Measurements from ENCODE around the gene SYNGR3. TPM values are rescaled to one million over a fixed set of nuclear protein-coding genes. Genes with fewer than 3 reads are reported as not detected.

The SYNGR3 gene
- total and polyA plus RNA-seq, 9 donors: 0.42 to 4.0 (median 0.87) TPM

DNA sequence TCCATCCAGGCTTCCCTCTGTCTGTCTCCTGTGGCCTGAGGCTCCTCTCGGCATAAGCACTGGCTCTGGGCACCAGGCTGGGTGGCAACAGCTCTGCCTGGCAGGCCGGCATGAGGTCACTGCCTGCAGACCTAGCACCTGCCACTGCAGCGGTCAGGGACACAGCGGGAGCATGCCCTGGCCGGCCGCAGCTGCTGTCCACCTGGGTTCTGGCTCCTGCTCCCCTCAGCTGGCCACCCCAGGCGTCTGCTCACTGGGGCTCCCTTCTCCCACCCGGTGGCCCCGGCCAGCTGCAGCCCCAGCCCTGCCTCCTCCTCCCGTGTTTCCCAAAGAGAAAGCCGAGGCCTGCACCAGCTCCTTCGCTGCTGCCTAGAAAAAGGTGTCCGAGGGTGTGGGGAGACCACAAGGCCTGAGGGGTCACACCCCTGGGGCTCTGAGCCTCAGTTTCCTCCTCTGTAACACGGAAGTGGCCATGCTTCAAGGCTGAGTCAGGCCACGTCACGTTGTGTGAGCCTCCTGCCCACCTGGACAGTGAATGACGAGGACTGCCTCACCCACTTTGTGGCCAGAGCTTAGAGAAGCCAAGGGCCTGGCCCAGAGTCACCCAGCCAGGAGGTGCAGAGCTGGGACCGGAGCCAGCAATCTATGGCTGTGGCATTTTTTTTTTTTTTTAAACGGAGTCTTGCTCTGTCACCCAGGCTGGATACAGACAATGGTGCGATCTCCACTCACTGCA, 51.2 kb downstream of the SYNGR3 start:
- intact Hi-C loops (cut with DNase I): no loop called here
- H3K36me3 ChIP-seq: no peaks in the 10 kb centered on the region
- whole genome bisulfite sequencing, 3 donors: 47 to 66% (median 62%) methylated on average over 18 to 20 of the region's 20 CpGs
- peak in 1 of 5 donors; percentile 55 for DNase-seq
- no peak overlapping the region for H3K4me3 ChIP-seq
- H3K9me3 ChIP-seq: no peaks in the 10 kb centered on the region
- peak overlapping the region; percentile 22 to 92 for H3K27ac ChIP-seq
- TF ChIP-seq EP300 (IDR thresholded peaks at IDR 0.05): no peak
- TF ChIP-seq POLR2A (IDR thresholded peaks at IDR 0.05): no peak
- TF ChIP-seq, protein P1, sequence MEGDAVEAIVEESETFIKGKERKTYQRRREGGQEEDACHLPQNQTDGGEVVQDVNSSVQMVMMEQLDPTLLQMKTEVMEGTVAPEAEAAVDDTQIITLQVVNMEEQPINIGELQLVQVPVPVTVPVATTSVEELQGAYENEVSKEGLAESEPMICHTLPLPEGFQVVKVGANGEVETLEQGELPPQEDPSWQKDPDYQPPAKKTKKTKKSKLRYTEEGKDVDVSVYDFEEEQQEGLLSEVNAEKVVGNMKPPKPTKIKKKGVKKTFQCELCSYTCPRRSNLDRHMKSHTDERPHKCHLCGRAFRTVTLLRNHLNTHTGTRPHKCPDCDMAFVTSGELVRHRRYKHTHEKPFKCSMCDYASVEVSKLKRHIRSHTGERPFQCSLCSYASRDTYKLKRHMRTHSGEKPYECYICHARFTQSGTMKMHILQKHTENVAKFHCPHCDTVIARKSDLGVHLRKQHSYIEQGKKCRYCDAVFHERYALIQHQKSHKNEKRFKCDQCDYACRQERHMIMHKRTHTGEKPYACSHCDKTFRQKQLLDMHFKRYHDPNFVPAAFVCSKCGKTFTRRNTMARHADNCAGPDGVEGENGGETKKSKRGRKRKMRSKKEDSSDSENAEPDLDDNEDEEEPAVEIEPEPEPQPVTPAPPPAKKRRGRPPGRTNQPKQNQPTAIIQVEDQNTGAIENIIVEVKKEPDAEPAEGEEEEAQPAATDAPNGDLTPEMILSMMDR (IDR thresholded peaks at IDR 0.05): no peak
- peaks cover 50% of the 10 kb centered on the region for H3K4me1 ChIP-seq (ENCODE audit: insufficient read depth)
- H3K27me3 ChIP-seq: no peaks in the 10 kb centered on the region

DNA sequence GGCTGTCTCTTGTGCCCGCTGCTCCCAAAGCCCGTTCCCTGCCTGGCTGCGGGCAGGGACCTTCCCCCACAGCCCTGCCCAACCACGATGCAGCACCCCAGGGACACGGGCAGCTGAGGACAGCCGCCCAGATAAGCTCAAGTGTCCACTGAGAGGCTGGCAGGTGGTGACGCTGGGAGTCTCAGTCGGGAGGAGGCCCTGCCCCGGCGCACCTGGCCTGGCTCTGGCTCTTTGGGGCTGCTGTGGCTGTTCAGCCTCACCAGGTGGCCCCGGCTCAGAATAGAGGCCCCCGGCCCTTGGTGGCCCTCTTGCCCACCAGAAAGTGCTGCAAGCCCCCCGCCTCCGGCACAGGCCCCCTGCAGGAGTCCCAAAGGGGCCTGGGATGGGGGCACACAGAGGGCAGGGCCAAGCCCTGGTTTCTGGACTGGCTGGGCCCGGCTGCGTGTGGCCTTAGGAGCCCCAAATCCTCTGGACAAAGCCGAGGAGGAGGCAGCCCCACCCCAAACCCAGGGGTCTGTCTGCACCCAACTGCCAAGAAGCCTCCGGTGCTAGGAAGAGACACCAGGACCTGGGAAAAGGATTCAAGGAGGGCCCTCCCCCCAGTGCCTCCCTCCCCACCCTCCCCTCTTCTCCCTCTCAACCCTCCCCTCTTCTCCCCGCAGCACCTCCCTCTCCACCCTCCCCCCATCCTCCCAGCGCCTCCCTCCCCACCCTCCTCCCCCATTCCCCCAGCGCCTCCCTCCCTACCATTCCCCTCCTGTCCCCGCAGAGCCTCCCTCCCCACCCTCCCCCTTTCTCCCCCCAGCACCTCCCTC, 52.6 kb downstream of the SYNGR3 start:
- Histone ChIP-seq H3K27ac (peak overlapping the region; percentile 57 to 75), H3K9me3 (no peaks in the 10 kb centered on the region), H3K27me3 (no peaks in the 10 kb centered on the region), H3K36me3 (no peaks in the 10 kb centered on the region), H3K4me1 (ENCODE audit: insufficient read depth) (peaks cover 43% of the 10 kb centered on the region), H3K4me3 (no peak overlapping the region)
- 54 to 65% (median 64%) methylated on average over 10 to 22 of the region's 22 CpGs for WGBS, 3 donors
- intact Hi-C loops (cut with DNase I): no loop called here
- TF ChIP-seq, protein P1 (IDR thresholded peaks at IDR 0.05): no peak
- TF ChIP-seq EP300 (IDR thresholded peaks at IDR 0.05) (no peak), POLR2A (IDR thresholded peaks at IDR 0.05) (no peak)
- DNase-seq: peak in 4 of 5 donors; percentile 57 to 75 (median 64)

DNA sequence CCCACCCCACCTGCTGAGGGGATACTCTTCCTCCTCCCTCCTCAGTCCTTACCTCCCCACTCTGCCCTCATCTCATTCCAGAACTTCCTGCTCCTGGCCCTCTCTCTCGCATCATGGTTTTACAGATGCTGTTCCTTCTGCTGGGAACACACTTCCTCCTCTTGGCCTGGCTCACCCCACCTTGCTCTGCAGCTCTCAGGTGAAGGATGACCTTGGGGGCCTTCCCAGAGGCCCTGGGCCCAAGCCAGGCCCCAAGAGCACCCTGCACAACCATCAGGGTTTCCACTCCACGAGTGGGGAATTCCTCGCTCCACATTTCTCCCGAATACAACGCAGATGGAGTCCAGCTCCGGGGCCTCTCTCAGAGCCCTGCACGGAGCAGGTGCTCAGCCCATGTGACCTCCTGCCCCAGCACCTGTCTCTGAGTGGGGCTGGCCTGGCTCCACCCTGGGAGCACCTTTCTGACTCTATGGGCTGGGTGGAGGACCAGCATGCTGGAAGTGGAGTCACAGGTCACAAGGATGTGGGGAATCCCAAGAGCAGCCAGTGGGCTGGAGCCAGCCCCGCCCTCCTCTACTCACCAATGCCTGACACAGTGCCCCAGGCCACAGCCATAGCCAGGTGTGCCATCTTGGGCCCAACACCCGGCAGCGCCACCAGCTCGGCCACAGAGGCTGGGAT, 53.4 kb downstream of the SYNGR3 start:
- TF ChIP-seq, protein P1 (IDR thresholded peaks at IDR 0.05): no peak
- no peak for TF ChIP-seq POLR2A (IDR thresholded peaks at IDR 0.05)
- no peak for TF ChIP-seq EP300 (IDR thresholded peaks at IDR 0.05)
- no peak for DNase-seq
- Histone ChIP-seq H3K9me3 (no peaks in the 10 kb centered on the region), H3K27ac (peak overlapping the region in 1 of 2 donors; percentile 32), H3K4me3 (no peak overlapping the region), H3K4me1 (ENCODE audit: insufficient read depth) (peaks cover 36% of the 10 kb centered on the region), H3K27me3 (no peaks in the 10 kb centered on the region), H3K36me3 (no peaks in the 10 kb centered on the region)
- WGBS, 3 donors: 75 to 84% (median 83%) methylated on average over 11 of the region's 11 CpGs
- intact Hi-C loops (cut with DNase I): no loop called here

Small RNA genes lying within 50 kb of the gene (small RNA-seq; reads per million reads assigned to genes)
- gene AC005363.2 (not detected), gene RN7SL219P (not detected), gene SNORA10 (not detected), gene SNORA64 (not detected)

Other genes with a start within 250 kb of the SYNGR3 start
Only the 30 nearest of the 32 such genes appear.
- gene NME3, start 218.4 kb upstream of the SYNGR3 start, total RNA-seq: 100 to 1,000 TPM in 1 of 7 donors, 10 to 100 TPM in 6; 68.6 to 129 (median 86.8) TPM
- gene NME3, start 218.4 kb upstream of the SYNGR3 start, polyA plus RNA-seq: 100 to 1,000 TPM in 1 of 2 donors, not detected in 1; 128 TPM
- gene EME2, start 217.2 kb upstream of the SYNGR3 start, total RNA-seq: 10 to 100 TPM in 6 of 7 donors, 1 to 10 TPM in 1; 6.2 to 19.2 (median 16.1) TPM
- gene EME2, start 217.2 kb upstream of the SYNGR3 start, polyA plus RNA-seq: 1 to 10 TPM in 1 of 2 donors, under 1 TPM in 1; 0.83 to 4.6 TPM
- gene MRPS34, start 216.8 kb upstream of the SYNGR3 start, total RNA-seq: 10 to 100 TPM; 47.5 to 79.4 (median 53.6) TPM
- gene MRPS34, start 216.8 kb upstream of the SYNGR3 start, polyA plus RNA-seq: 10 to 100 TPM; 31.8 to 61.4 TPM
- gene SPSB3, start 207.4 kb upstream of the SYNGR3 start, total RNA-seq: 10 to 100 TPM; 34.9 to 98.5 (median 57.6) TPM
- gene SPSB3, start 207.4 kb upstream of the SYNGR3 start, polyA plus RNA-seq: 100 to 1,000 TPM in 1 of 2 donors, 1 to 10 TPM in 1; 2.4 to 138 TPM
- 10 to 100 TPM; 42.8 to 72.0 (median 52.3) TPM for gene NUBP2, start 207.0 kb upstream of the SYNGR3 start, total RNA-seq
- 10 to 100 TPM in 1 of 2 donors, under 1 TPM in 1; 0.50 to 76.5 TPM for gene NUBP2, start 207.0 kb upstream of the SYNGR3 start, polyA plus RNA-seq
- gene IGFALS, start 196.3 kb upstream of the SYNGR3 start, total RNA-seq: 1 to 10 TPM in 2 of 7 donors, under 1 TPM in 5; 0.20 to 1.8 (median 0.47) TPM
- gene IGFALS, start 196.3 kb upstream of the SYNGR3 start, polyA plus RNA-seq: under 1 TPM in 1 of 2 donors, not detected in 1; 0.63 TPM
- 10 to 100 TPM; 22.8 to 70.2 (median 37.0) TPM for gene HAGH, start 163.1 kb upstream of the SYNGR3 start, total RNA-seq
- 10 to 100 TPM in 1 of 2 donors, 1 to 10 TPM in 1; 7.7 to 38.2 TPM for gene HAGH, start 163.1 kb upstream of the SYNGR3 start, polyA plus RNA-seq
- 10 to 100 TPM; 11.0 to 22.1 (median 16.8) TPM for gene FAHD1, start 162.8 kb upstream of the SYNGR3 start, total RNA-seq
- 10 to 100 TPM; 11.0 to 14.0 TPM for gene FAHD1, start 162.8 kb upstream of the SYNGR3 start, polyA plus RNA-seq
- gene MEIOB, start 117.8 kb upstream of the SYNGR3 start, total RNA-seq: under 1 TPM in 2 of 7 donors, not detected in 5; 0.23 to 0.24 TPM
- under 1 TPM; 0.24 to 0.27 TPM for gene MEIOB, start 117.8 kb upstream of the SYNGR3 start, polyA plus RNA-seq
- gene HS3ST6, start 71.6 kb upstream of the SYNGR3 start, total RNA-seq: 1 to 10 TPM in 1 of 7 donors, under 1 TPM in 1, not detected in 5; 0.69 to 1.8 TPM
- gene HS3ST6, start 71.6 kb upstream of the SYNGR3 start, polyA plus RNA-seq: not detected
- gene MSRB1, start 46.8 kb upstream of the SYNGR3 start, total RNA-seq: 10 to 100 TPM; 12.2 to 27.5 (median 21.9) TPM
- gene MSRB1, start 46.8 kb upstream of the SYNGR3 start, polyA plus RNA-seq: 10 to 100 TPM in 1 of 2 donors, 1 to 10 TPM in 1; 6.7 to 31.1 TPM
- not detected for gene RPL3L, start 35.3 kb upstream of the SYNGR3 start, total RNA-seq
- not detected for gene RPL3L, start 35.3 kb upstream of the SYNGR3 start, polyA plus RNA-seq
- 100 to 1,000 TPM in 3 of 7 donors, 10 to 100 TPM in 4; 81.5 to 133 (median 95.4) TPM for gene NDUFB10, start 30.4 kb upstream of the SYNGR3 start, total RNA-seq
- 100 to 1,000 TPM; 152 to 176 TPM for gene NDUFB10, start 30.4 kb upstream of the SYNGR3 start, polyA plus RNA-seq
- gene RPS2, start 25.1 kb upstream of the SYNGR3 start, total RNA-seq: 1,000 to 10,000 TPM; 2,694 to 4,021 (median 3,788) TPM
- gene RPS2, start 25.1 kb upstream of the SYNGR3 start, polyA plus RNA-seq: 1,000 to 10,000 TPM; 1,606 to 4,743 TPM
- under 1 TPM in 1 of 7 donors, not detected in 6; 0.32 TPM for gene RNF151, start 23.1 kb upstream of the SYNGR3 start, total RNA-seq
- gene RNF151, start 23.1 kb upstream of the SYNGR3 start, polyA plus RNA-seq: not detected
- 10 to 100 TPM; 28.9 to 48.0 (median 31.0) TPM for gene TBL3, start 17.9 kb upstream of the SYNGR3 start, total RNA-seq
- 10 to 100 TPM in 1 of 2 donors, 1 to 10 TPM in 1; 2.1 to 40.6 TPM for gene TBL3, start 17.9 kb upstream of the SYNGR3 start, polyA plus RNA-seq
- 1 to 10 TPM in 1 of 7 donors, under 1 TPM in 3, not detected in 3; 0.36 to 1.3 (median 0.66) TPM for gene NOXO1, start 8.5 kb upstream of the SYNGR3 start, total RNA-seq
- under 1 TPM in 1 of 2 donors, not detected in 1; 0.48 TPM for gene NOXO1, start 8.5 kb upstream of the SYNGR3 start, polyA plus RNA-seq
- gene GFER, start 5.8 kb upstream of the SYNGR3 start, total RNA-seq: 10 to 100 TPM; 10.6 to 18.5 (median 14.0) TPM
- gene GFER, start 5.8 kb upstream of the SYNGR3 start, polyA plus RNA-seq: 10 to 100 TPM in 1 of 2 donors, 1 to 10 TPM in 1; 6.1 to 16.8 TPM
- gene ZNF598, start 19.9 kb downstream of the SYNGR3 start, total RNA-seq: 10 to 100 TPM; 25.8 to 44.5 (median 30.3) TPM
- 10 to 100 TPM in 1 of 2 donors, under 1 TPM in 1; 0.95 to 26.7 TPM for gene ZNF598, start 19.9 kb downstream of the SYNGR3 start, polyA plus RNA-seq
- gene NPW, start 29.8 kb downstream of the SYNGR3 start, total RNA-seq: 1 to 10 TPM in 1 of 7 donors, under 1 TPM in 2, not detected in 4; 0.46 to 1.1 (median 0.78) TPM
- gene NPW, start 29.8 kb downstream of the SYNGR3 start, polyA plus RNA-seq: under 1 TPM in 1 of 2 donors, not detected in 1; 0.17 TPM
- gene NHERF2, start 36.9 kb downstream of the SYNGR3 start, total RNA-seq: 100 to 1,000 TPM in 1 of 7 donors, 10 to 100 TPM in 6; 25.0 to 118 (median 78.7) TPM
- gene NHERF2, start 36.9 kb downstream of the SYNGR3 start, polyA plus RNA-seq: 100 to 1,000 TPM in 1 of 2 donors, 1 to 10 TPM in 1; 6.3 to 101 TPM
- gene NTHL1, start 57.9 kb downstream of the SYNGR3 start, total RNA-seq: 10 to 100 TPM; 17.1 to 38.1 (median 23.9) TPM
- gene NTHL1, start 57.9 kb downstream of the SYNGR3 start, polyA plus RNA-seq: 10 to 100 TPM in 1 of 2 donors, 1 to 10 TPM in 1; 1.9 to 27.3 TPM
- gene TSC2, start 58.0 kb downstream of the SYNGR3 start, total RNA-seq: 100 to 1,000 TPM in 4 of 7 donors, 10 to 100 TPM in 3; 47.0 to 150 (median 131) TPM
- 10 to 100 TPM; 51.7 to 72.1 TPM for gene TSC2, start 58.0 kb downstream of the SYNGR3 start, polyA plus RNA-seq
- gene PKD1, start 145.9 kb downstream of the SYNGR3 start, total RNA-seq: 100 to 1,000 TPM in 6 of 7 donors, 10 to 100 TPM in 1; 78.8 to 203 (median 145) TPM
- 100 to 1,000 TPM in 1 of 2 donors, 1 to 10 TPM in 1; 8.7 to 113 TPM for gene PKD1, start 145.9 kb downstream of the SYNGR3 start, polyA plus RNA-seq
- gene RAB26, start 158.7 kb downstream of the SYNGR3 start, total RNA-seq: under 1 TPM in 2 of 7 donors, not detected in 5; 0.12 to 0.80 TPM
- gene RAB26, start 158.7 kb downstream of the SYNGR3 start, polyA plus RNA-seq: under 1 TPM; 0.19 to 0.50 TPM
- 10 to 100 TPM; 20.5 to 68.0 (median 48.0) TPM for gene TRAF7, start 165.8 kb downstream of the SYNGR3 start, total RNA-seq
- 10 to 100 TPM; 13.3 to 26.3 TPM for gene TRAF7, start 165.8 kb downstream of the SYNGR3 start, polyA plus RNA-seq
- gene CASKIN1, start 206.6 kb downstream of the SYNGR3 start, total RNA-seq: 1 to 10 TPM in 1 of 7 donors, under 1 TPM in 6; 0.10 to 2.4 (median 0.60) TPM
- gene CASKIN1, start 206.6 kb downstream of the SYNGR3 start, polyA plus RNA-seq: under 1 TPM in 1 of 2 donors, not detected in 1; 0.52 TPM
- gene MLST8, start 215.5 kb downstream of the SYNGR3 start, total RNA-seq: 10 to 100 TPM; 24.5 to 56.2 (median 28.4) TPM
- 10 to 100 TPM in 1 of 2 donors, 1 to 10 TPM in 1; 7.4 to 42.9 TPM for gene MLST8, start 215.5 kb downstream of the SYNGR3 start, polyA plus RNA-seq
- 1 to 10 TPM; 3.2 to 8.3 (median 6.4) TPM for gene BRICD5, start 220.9 kb downstream of the SYNGR3 start, total RNA-seq
- gene BRICD5, start 220.9 kb downstream of the SYNGR3 start, polyA plus RNA-seq: 1 to 10 TPM in 1 of 2 donors, under 1 TPM in 1; 0.37 to 4.1 TPM
- 10 to 100 TPM in 1 of 7 donors, 1 to 10 TPM in 6; 5.0 to 12.3 (median 7.5) TPM for gene PGP, start 224.9 kb downstream of the SYNGR3 start, total RNA-seq
- 1 to 10 TPM; 2.5 to 5.2 TPM for gene PGP, start 224.9 kb downstream of the SYNGR3 start, polyA plus RNA-seq